NT2/D1 (cell line): ENCODE data around the gene SUPT20H.

Experiments
- DNase-seq: peaks from one replicate; pipeline ENCODE4 v3.0.0-alpha.2; 2011; ENCODE audit warnings: low read depth, low spot score
- H3K27me3 ChIP-seq: 2 replicates; pipeline ENCODE4 v1.6.0; 2011; ENCODE audit warnings: mild to moderate bottlenecking; ENCODE audit not compliant: insufficient read length, insufficient read depth
- H3K36me3 ChIP-seq: 2 replicates; pipeline ENCODE4 v1.6.1; 2011; ENCODE audit warnings: mild to moderate bottlenecking, low read length, mixed read lengths; ENCODE audit not compliant: insufficient read depth, insufficient read length
- H3K4me1 ChIP-seq: 2 replicates; pipeline ENCODE4 v1.5.1; 2011; ENCODE audit not compliant: insufficient read depth, insufficient read length
- H3K4me3 ChIP-seq: 2 replicates; pipeline ENCODE4 v1.5.1; 2011; ENCODE audit warnings: low read depth; ENCODE audit not compliant: insufficient read length
- H3K9ac ChIP-seq: 2 replicates; pipeline ENCODE4 v1.6.0; 2011; ENCODE audit warnings: low read depth; ENCODE audit not compliant: insufficient read length
- H3K9me3 ChIP-seq: 2 replicates; pipeline ENCODE4 v1.5.1; 2011; ENCODE audit warnings: mild to moderate bottlenecking, low read length; ENCODE audit not compliant: insufficient read depth
- SUZ12 ChIP-seq: IDR thresholded peaks from 2 replicates; pipeline ENCODE4 v1.6.1; 2011; ENCODE audit not compliant: insufficient read length, insufficient read depth; ENCODE audit errors: extremely low read depth
- YY1 ChIP-seq: IDR thresholded peaks from 2 replicates; pipeline ENCODE4 v1.6.1; 2011; ENCODE audit not compliant: insufficient read length, insufficient read depth
- ZNF274 ChIP-seq: IDR thresholded peaks from 2 replicates; pipeline ENCODE4 v1.6.1; 2011; ENCODE audit warnings: mild to moderate bottlenecking, low read depth, low read length

Gene SUPT20H

DNA sequence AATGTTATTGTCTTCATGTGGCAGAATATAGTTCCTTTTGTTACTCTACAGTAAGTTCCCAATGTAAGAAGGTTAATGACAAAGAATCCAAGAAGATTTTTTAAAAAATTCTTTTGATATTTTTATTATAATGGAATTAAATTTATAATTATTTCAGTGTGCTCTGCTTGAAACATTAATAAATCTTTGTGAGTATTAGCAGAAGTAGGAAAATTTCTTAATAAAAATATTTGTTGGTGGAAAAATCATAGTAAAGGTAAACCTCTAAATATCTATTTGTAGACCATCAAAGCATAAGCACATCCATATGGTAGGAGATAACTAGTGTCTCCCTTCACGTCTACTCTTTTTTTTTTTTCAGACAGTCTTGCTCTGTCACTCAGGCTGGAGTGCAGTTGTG, 41.7 kb upstream of the SUPT20H start:
- TF ChIP-seq YY1 = no peak
- DNase-seq = no peak
- Histone ChIP-seq H3K4me3 (no peak overlapping the region), H3K9me3 (peaks cover 10% of the 10 kb centered on the region; the same call in 1 of the 2 replicates), H3K9ac (no peak overlapping the region), H3K27me3 (no peaks in the 10 kb centered on the region), H3K4me1 (no peaks in the 10 kb centered on the region), H3K36me3 (no peaks in the 10 kb centered on the region)

- H3K9me3 ChIP-seq = peaks cover 10% of the 10 kb centered on the region; the same call in 1 of the 2 replicates
- no peak for DNase-seq
- H3K36me3 ChIP-seq = no peaks in the 10 kb centered on the region
- no peaks in the 10 kb centered on the region for H3K27me3 ChIP-seq
- no peak overlapping the region for H3K9ac ChIP-seq
- no peak overlapping the region for H3K4me3 ChIP-seq
- no peak for TF ChIP-seq YY1
- no peak for TF ChIP-seq ZNF274
- no peak for TF ChIP-seq SUZ12
- H3K4me1 ChIP-seq = no peaks in the 10 kb centered on the region
These were observed 41.2 kb upstream of the SUPT20H start for GRCh38 chr13:37100731-37101130.

DNA sequence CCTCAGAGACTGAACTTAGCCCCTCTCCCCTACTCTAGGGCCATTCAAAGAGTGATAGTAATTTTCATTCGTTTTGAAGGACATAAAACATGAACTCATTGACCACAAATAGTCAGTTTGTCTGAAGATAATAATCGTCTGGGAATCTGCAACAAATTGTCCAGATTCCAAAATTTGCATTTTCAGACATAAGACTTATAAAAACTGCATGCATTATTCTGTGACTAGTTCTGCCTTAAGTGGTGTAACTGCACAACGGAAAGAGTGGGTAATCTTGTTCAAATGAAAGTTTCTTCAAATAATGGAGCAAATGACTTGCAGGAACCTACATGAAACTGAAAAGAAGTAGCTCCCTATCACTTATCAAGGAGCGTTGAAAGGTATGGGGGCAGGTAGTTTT, 37.6 kb upstream of the SUPT20H start:
- no peak for DNase-seq
- Histone ChIP-seq H3K36me3 (no peaks in the 10 kb centered on the region), H3K9ac (no peak overlapping the region), H3K4me3 (no peak overlapping the region), H3K9me3 (no peaks in the 10 kb centered on the region), H3K4me1 (no peaks in the 10 kb centered on the region), H3K27me3 (no peaks in the 10 kb centered on the region)
- TF ChIP-seq SUZ12 (no peak), ZNF274 (no peak), YY1 (no peak)

GRCh38 chr13:37094840-37095239, 35.4 kb upstream of the SUPT20H start:
- H3K9ac ChIP-seq = no peak overlapping the region
- TF ChIP-seq SUZ12 (no peak), ZNF274 (no peak), YY1 (no peak)
- no peaks in the 10 kb centered on the region for H3K27me3 ChIP-seq
- DNase-seq = no peak
- H3K9me3 ChIP-seq = no peaks in the 10 kb centered on the region
- no peaks in the 10 kb centered on the region for H3K4me1 ChIP-seq
- H3K36me3 ChIP-seq = no peaks in the 10 kb centered on the region
- H3K4me3 ChIP-seq = no peak overlapping the region

DNA sequence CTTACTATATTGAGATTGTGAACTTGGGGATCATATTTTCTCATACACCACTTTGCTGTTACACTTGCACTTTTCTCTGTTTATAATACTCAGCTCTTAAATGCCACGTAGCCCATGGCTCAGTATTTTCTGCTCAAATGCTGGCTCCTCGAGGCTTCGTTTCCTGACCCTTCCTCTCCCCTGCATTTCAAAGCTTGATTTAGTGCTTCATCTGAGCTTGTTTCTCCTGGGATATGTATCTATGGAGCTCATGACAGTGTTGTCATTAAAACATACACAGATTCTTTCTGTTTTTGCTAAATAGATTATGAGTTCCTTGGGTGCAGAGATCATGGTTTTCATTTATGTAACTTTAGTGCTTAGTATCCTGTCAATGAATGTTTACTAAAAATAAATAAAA, 34.6 kb upstream of the SUPT20H start:
- Histone ChIP-seq H3K4me3 (no peak overlapping the region), H3K36me3 (no peaks in the 10 kb centered on the region), H3K9ac (no peak overlapping the region), H3K27me3 (no peaks in the 10 kb centered on the region), H3K9me3 (no peaks in the 10 kb centered on the region), H3K4me1 (no peaks in the 10 kb centered on the region)
- TF ChIP-seq SUZ12 = no peak
- TF ChIP-seq ZNF274 = no peak
- TF ChIP-seq YY1 = no peak
- DNase-seq = no peak

DNA sequence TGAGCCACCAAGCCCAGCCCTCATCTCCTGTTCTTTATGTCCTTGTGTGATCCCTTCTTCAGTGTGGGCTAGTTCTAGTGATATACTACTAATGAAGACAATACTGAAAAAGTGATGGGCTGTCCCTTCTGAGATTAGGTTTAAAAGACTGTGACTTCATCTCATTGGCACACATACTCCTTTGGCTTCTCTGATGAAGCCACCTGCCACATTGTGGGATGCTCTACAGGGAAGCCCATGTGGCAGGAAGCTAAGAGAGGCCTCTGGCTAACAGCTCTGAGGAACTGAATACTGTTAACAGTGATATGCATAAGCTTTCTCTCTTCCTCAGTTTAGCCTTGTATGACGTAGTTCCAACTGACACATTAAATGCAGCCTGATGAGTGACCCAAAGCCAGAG, 32.3 kb upstream of the SUPT20H start:
- Histone ChIP-seq H3K36me3 (no peaks in the 10 kb centered on the region), H3K27me3 (no peaks in the 10 kb centered on the region), H3K9me3 (no peaks in the 10 kb centered on the region), H3K4me3 (no peak overlapping the region), H3K9ac (no peak overlapping the region), H3K4me1 (no peaks in the 10 kb centered on the region)
- DNase-seq = no peak
- TF ChIP-seq ZNF274 (no peak), SUZ12 (no peak), YY1 (no peak)

DNA sequence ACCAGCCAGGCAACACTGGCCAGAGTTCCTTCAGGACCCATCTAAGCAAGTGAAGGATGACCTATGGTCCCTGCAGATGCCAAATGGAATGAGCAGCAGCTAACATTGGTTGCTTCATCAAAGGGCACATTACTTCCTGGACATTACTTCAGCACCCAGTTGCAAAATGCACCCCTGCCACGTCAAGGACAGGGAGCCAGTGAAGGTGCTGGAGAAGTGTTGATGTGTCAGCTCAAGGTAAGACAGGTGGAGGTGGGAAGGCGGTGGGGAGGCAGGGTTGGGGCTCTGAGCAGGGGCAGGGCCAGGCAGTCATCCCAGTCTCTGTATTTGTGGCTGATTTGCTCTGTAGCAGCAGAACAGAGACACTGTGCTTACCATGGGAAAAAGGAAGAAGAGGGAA, 31.4 kb upstream of the SUPT20H start:
- Histone ChIP-seq H3K4me1 (no peaks in the 10 kb centered on the region), H3K4me3 (no peak overlapping the region), H3K9me3 (no peaks in the 10 kb centered on the region), H3K36me3 (no peaks in the 10 kb centered on the region), H3K9ac (no peak overlapping the region), H3K27me3 (no peaks in the 10 kb centered on the region)
- DNase-seq = no peak
- TF ChIP-seq YY1 (no peak), ZNF274 (no peak), SUZ12 (no peak)

DNA sequence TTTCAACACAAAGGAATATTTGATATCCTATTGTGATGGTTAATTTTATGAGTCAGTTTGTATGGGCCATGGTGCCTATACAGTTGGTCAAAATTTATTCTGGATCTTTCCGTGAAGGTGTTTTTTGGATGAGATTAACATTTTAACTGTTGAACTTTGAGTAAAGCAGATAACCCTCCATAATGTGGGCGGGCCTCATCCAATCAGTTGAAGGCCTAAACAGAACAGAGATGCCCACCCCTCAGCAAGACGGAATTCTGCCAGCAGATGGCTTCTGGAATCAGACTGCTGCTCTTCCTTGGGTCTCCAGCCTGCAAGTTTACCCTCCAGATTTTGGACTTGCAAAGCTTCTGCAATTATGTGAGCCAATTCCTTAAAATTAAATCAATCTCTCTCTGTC, 30.0 kb upstream of the SUPT20H start:
- TF ChIP-seq SUZ12 (no peak), ZNF274 (no peak), YY1 (no peak)
- no peaks in the 10 kb centered on the region for H3K9me3 ChIP-seq
- no peak overlapping the region for H3K9ac ChIP-seq
- no peaks in the 10 kb centered on the region for H3K27me3 ChIP-seq
- no peaks in the 10 kb centered on the region for H3K4me1 ChIP-seq
- no peak for DNase-seq
- H3K36me3 ChIP-seq = no peaks in the 10 kb centered on the region
- no peak overlapping the region for H3K4me3 ChIP-seq
